ENCODE results near the gene SLC1A5.
"Not testable (repeated sequence)": the region's sequence is repeated elsewhere in the genome, so short reads cannot be mapped to it uniquely, and the experiment has no call there.

SLC1A5 gene

GRCh38 chr19:46762245-46762890, 26.0 kb downstream of the SLC1A5 start:
- TF ChIP-seq CTCF (IDR thresholded peaks at IDR 0.05; ENCODE audit: low read depth, low read length): no peak
- DNase-seq (ENCODE audit: extremely low read depth, low read depth): no peak

GRCh38 chr19:46761418-46761831, 27.0 kb downstream of the SLC1A5 start:
- TF ChIP-seq CTCF (IDR thresholded peaks at IDR 0.05; ENCODE audit: low read depth, low read length): no peak
- peak; percentile 75 for DNase-seq (ENCODE audit: extremely low read depth, low read depth)

GRCh38 chr19:46760897-46761296, 27.5 kb downstream of the SLC1A5 start:
- DNase-seq (ENCODE audit: extremely low read depth, low read depth): not testable (repeated sequence)

- DNase-seq (ENCODE audit: extremely low read depth, low read depth): no peak
Observed at GRCh38 chr19:46760363-46760762, 28.0 kb downstream of the SLC1A5 start.

GRCh38 chr19:46759817-46760333, 28.5 kb downstream of the SLC1A5 start:
- DNase-seq (ENCODE audit: extremely low read depth, low read depth): peak; percentile 99
- no peak for TF ChIP-seq CTCF (IDR thresholded peaks at IDR 0.05; ENCODE audit: low read depth, low read length)

More at GRCh38 chr19:46760363-46760762, 28.0 kb downstream of the SLC1A5 start:
- no peak for TF ChIP-seq CTCF (IDR thresholded peaks at IDR 0.05; ENCODE audit: low read depth, low read length)

GRCh38 chr19:46759206-46759605, 29.2 kb downstream of the SLC1A5 start:
- DNase-seq (ENCODE audit: extremely low read depth, low read depth): no peak
- no peak for TF ChIP-seq CTCF (IDR thresholded peaks at IDR 0.05; ENCODE audit: low read depth, low read length)

GRCh38 chr19:46756544-46756888, 31.9 kb downstream of the SLC1A5 start:
- DNase-seq (ENCODE audit: extremely low read depth, low read depth): no peak
- TF ChIP-seq CTCF (IDR thresholded peaks at IDR 0.05; ENCODE audit: low read depth, low read length): no peak
